ENCODE measurements around the gene TMCO4. TPM values are rescaled to one million over a fixed set of nuclear protein-coding genes. Genes with fewer than 3 reads are reported as not detected.

The TMCO4 gene
- total and polyA plus RNA-seq, 2 of the 8 experiments (the other 6 are each of a cell fraction or from before 2014, with no cell fraction given) = 3.0 to 3.1 TPM

DNA sequence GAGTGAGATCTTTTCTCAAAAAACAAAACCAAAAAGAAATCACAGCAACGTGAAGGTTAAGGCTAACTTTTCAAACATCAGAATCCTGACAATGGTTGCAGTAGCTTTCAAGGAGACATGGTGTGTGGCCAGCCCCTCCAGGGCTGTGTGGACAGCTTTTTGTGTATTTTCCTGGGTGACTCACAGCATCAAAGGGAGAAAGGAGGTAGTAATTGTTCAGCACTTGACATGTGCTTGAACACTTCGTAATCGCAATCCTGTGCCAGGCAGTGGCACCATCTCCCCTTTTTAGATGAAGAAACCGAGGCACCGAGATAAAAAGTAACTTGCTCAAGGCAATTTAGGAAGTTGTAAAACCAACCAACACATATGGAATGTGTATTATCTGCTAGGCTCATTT is 145.3 kb downstream of the TMCO4 start (continued):
- TF ChIP-seq, protein P1, sequence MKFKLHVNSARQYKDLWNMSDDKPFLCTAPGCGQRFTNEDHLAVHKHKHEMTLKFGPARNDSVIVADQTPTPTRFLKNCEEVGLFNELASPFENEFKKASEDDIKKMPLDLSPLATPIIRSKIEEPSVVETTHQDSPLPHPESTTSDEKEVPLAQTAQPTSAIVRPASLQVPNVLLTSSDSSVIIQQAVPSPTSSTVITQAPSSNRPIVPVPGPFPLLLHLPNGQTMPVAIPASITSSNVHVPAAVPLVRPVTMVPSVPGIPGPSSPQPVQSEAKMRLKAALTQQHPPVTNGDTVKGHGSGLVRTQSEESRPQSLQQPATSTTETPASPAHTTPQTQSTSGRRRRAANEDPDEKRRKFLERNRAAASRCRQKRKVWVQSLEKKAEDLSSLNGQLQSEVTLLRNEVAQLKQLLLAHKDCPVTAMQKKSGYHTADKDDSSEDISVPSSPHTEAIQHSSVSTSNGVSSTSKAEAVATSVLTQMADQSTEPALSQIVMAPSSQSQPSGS (IDR thresholded peaks at IDR 0.05; ENCODE audit: low read length) = no peak
- TF ChIP-seq BCL11A (IDR thresholded peaks at IDR 0.05; ENCODE audit: low read depth in 2 of 2, low read length in 2 of 2) (no peak), TCF12 (IDR thresholded peaks at IDR 0.05; ENCODE audit: low read depth, low read length) (no peak), TEAD4 (IDR thresholded peaks at IDR 0.05; ENCODE audit: low read depth, low read length) (no peak), EZH2 (IDR thresholded peaks at IDR 0.05; ENCODE audit: low read depth, low read length, severe bottlenecking) (no peak), SP1 (IDR thresholded peaks at IDR 0.05; ENCODE audit: low read depth, low read length) (no peak), SIX5 (IDR thresholded peaks at IDR 0.05; ENCODE audit: low read depth, low read length) (no peak)
- TF ChIP-seq, protein P2, sequence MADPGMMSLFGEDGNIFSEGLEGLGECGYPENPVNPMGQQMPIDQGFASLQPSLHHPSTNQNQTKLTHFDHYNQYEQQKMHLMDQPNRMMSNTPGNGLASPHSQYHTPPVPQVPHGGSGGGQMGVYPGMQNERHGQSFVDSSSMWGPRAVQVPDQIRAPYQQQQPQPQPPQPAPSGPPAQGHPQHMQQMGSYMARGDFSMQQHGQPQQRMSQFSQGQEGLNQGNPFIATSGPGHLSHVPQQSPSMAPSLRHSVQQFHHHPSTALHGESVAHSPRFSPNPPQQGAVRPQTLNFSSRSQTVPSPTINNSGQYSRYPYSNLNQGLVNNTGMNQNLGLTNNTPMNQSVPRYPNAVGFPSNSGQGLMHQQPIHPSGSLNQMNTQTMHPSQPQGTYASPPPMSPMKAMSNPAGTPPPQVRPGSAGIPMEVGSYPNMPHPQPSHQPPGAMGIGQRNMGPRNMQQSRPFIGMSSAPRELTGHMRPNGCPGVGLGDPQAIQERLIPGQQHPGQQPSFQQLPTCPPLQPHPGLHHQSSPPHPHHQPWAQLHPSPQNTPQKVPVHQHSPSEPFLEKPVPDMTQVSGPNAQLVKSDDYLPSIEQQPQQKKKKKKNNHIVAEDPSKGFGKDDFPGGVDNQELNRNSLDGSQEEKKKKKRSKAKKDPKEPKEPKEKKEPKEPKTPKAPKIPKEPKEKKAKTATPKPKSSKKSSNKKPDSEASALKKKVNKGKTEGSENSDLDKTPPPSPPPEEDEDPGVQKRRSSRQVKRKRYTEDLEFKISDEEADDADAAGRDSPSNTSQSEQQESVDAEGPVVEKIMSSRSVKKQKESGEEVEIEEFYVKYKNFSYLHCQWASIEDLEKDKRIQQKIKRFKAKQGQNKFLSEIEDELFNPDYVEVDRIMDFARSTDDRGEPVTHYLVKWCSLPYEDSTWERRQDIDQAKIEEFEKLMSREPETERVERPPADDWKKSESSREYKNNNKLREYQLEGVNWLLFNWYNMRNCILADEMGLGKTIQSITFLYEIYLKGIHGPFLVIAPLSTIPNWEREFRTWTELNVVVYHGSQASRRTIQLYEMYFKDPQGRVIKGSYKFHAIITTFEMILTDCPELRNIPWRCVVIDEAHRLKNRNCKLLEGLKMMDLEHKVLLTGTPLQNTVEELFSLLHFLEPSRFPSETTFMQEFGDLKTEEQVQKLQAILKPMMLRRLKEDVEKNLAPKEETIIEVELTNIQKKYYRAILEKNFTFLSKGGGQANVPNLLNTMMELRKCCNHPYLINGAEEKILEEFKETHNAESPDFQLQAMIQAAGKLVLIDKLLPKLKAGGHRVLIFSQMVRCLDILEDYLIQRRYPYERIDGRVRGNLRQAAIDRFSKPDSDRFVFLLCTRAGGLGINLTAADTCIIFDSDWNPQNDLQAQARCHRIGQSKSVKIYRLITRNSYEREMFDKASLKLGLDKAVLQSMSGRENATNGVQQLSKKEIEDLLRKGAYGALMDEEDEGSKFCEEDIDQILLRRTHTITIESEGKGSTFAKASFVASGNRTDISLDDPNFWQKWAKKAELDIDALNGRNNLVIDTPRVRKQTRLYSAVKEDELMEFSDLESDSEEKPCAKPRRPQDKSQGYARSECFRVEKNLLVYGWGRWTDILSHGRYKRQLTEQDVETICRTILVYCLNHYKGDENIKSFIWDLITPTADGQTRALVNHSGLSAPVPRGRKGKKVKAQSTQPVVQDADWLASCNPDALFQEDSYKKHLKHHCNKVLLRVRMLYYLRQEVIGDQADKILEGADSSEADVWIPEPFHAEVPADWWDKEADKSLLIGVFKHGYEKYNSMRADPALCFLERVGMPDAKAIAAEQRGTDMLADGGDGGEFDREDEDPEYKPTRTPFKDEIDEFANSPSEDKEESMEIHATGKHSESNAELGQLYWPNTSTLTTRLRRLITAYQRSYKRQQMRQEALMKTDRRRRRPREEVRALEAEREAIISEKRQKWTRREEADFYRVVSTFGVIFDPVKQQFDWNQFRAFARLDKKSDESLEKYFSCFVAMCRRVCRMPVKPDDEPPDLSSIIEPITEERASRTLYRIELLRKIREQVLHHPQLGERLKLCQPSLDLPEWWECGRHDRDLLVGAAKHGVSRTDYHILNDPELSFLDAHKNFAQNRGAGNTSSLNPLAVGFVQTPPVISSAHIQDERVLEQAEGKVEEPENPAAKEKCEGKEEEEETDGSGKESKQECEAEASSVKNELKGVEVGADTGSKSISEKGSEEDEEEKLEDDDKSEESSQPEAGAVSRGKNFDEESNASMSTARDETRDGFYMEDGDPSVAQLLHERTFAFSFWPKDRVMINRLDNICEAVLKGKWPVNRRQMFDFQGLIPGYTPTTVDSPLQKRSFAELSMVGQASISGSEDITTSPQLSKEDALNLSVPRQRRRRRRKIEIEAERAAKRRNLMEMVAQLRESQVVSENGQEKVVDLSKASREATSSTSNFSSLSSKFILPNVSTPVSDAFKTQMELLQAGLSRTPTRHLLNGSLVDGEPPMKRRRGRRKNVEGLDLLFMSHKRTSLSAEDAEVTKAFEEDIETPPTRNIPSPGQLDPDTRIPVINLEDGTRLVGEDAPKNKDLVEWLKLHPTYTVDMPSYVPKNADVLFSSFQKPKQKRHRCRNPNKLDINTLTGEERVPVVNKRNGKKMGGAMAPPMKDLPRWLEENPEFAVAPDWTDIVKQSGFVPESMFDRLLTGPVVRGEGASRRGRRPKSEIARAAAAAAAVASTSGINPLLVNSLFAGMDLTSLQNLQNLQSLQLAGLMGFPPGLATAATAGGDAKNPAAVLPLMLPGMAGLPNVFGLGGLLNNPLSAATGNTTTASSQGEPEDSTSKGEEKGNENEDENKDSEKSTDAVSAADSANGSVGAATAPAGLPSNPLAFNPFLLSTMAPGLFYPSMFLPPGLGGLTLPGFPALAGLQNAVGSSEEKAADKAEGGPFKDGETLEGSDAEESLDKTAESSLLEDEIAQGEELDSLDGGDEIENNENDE (IDR thresholded peaks at IDR 0.05; ENCODE audit: insufficient replicate concordance, low read length) = no peak

All from H1 (cell line).